HG03565 (cell line): Measurements from ENCODE around the gene FAM168A.

ENCODE experiments used
- ATAC-seq: cut with Tn5 transposase; IDR thresholded peaks from one replicate; pipeline ENCODE4 v1.9.1; 2021; ENCODE audit warnings: mild to moderate bottlenecking, moderate library complexity; ENCODE audit not compliant: unreplicated experiment

FAM168A gene

DNA sequence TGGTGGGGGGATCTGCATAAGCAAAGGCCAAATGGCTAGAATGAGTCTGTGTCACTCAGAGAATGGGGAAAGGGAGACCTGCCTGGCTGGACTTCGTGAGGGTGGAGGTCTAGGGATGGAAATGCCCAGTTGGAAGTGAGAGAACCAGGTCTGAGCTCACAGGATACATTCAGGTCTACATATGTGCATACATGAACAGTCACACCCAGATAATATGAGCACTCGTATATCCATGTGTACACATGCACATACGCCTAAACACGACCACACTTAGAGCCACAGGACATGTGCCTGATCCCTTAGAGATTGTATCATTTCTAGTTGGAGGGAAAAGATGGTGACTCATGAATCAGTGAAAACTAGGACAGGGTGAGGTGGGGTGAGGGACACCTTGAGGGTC is 242.8 kb downstream of the FAM168A start:
- ATAC-seq = no peak

DNA sequence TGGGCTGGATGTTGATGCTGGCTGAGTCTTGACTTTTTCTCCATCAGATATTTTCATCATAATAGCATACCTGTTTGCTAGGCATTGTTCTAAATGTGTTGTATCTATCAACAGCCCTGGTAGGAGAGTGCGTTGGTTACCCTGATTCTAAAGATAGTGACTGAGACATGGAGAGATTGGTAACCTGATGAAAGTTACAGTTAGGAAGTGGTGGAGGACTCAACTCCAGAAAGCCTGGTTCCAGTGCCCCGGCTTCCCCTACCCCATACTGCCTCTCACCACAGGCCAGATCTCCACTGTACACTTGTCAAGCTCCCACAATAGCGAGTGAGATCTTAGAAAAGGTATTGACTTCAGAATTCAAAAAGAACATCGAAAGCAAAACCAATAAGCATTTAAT is 244.5 kb downstream of the FAM168A start:
- ATAC-seq = no peak

DNA sequence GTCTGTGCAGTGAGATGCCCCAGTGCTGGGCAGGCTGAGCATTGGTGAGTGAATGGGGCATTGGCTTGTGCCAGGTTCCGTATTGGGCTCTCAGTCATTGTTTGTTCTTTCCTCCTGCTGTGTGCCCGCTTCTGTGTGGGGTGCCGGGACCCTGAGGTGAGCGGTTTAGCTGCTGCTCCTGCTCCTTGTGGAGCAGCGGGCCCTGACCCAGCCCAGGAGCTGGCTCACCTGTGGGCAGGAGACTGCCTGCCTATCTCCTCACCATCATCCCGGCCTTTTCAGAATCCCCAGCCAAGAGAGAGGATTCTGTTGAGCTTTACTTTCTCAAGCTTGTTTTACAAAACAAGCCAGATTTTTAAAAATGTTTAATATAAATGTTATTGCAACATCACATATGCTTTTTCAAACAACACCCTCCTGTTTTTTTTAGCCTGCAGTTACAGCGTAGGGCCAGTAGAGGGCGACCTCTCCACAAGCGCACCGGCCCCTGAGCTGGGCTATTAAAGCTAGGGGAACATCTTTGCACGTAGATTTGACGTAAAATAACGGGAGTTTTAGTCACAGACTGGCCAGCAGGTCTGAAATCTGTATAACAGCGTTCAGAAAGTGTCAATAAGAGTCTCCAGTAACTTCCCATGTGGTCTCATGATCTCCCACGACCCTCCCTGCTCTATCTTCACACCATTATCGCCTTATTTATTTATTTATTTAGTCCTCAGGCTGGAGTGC is 246.8 kb downstream of the FAM168A start:
- no peak for ATAC-seq
